Measurements from ENCODE around the gene HAUS6. TPM values are rescaled to one million over a fixed set of nuclear protein-coding genes. Genes with fewer than 3 reads are reported as not detected.
"Not testable (repeated sequence)": the region's sequence is repeated elsewhere in the genome, so short reads cannot be mapped to it uniquely, and the experiment has no call there.

HAUS6 gene
- 10 to 100 TPM; 12.9 to 21.8 (median 19.5) TPM for polyA plus RNA-seq (ENCODE audit: insufficient read depth in 1 of 5, insufficient read length in 5 of 5, low replicate concordance in 1 of 5)
- long read RNA-seq, donor 1, full-length matches to known transcripts = 1 of 1 reads
- long read RNA-seq, donor 1, partial matches to known transcripts = 0 of 1 reads
- long read RNA-seq, donor 1, other reads (novel, unspliced or antisense) = 0 of 1 reads
- long read RNA-seq, donor 2, full-length matches to known transcripts = 2 of 2 reads
- long read RNA-seq, donor 2, partial matches to known transcripts = 0 of 2 reads
- long read RNA-seq, donor 2, other reads (novel, unspliced or antisense) = 0 of 2 reads
- long read RNA-seq, donor 3, full-length matches to known transcripts = 3 of 3 reads
- long read RNA-seq, donor 3, partial matches to known transcripts = 0 of 3 reads
- long read RNA-seq, donor 3, other reads (novel, unspliced or antisense) = 0 of 3 reads
- long read RNA-seq, donor 4, full-length matches to known transcripts = 1 of 1 reads
- long read RNA-seq, donor 4, partial matches to known transcripts = 0 of 1 reads
- long read RNA-seq, donor 4, other reads (novel, unspliced or antisense) = 0 of 1 reads
- long read RNA-seq, donor 5, full-length matches to known transcripts = 3 of 3 reads
- long read RNA-seq, donor 5, partial matches to known transcripts = 0 of 3 reads
- long read RNA-seq, donor 5, other reads (novel, unspliced or antisense) = 0 of 3 reads
- long read RNA-seq, donor 6, full-length matches to known transcripts = 2 of 2 reads
- long read RNA-seq, donor 6, partial matches to known transcripts = 0 of 2 reads
- long read RNA-seq, donor 6, other reads (novel, unspliced or antisense) = 0 of 2 reads
- long read RNA-seq, donor 7 = 0 reads
- long read RNA-seq, donor 8 = 0 reads

DNA sequence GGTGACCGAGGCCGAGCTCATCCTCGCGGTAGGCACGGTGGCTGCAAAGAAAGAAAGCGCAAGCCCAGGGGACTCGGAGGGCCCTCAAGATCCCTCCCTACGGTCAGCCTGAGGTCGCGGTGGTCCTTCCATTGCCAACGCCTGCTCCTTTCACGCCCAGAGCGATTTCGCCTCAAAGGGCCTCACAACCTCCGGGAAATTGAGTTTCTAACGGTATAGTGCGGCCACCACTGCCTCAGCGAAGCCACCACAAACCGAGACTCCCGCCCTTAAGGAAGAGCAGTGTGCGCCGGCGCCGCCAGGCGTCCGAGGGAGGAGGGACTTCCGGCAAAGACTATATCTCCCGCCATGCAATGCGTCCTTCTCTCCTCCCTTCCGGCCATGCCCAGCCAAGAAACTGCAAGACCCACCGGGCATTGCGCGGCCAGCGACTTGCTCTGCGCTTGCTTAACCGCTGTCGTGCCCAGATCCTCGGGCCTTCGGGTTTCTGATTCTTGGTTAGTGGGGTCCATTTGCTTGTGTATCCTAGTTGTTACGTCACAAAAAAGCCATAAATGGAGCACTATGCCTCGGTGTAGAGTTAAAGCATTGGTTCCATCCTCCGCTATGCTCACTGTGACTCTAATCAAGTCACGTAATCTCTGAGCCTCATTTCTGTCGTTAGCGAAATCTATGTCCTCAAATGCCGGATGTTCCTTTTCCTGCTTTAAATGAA lies at the start of gene HAUS6:
Gene HAUS6, minus strand, starts transcription at position 274 of the 715 bp plus-strand sequence. Its CDS starts 253 bp downstream, at position 21.
- DNase-seq = peak; percentile 93 to 97

DNA sequence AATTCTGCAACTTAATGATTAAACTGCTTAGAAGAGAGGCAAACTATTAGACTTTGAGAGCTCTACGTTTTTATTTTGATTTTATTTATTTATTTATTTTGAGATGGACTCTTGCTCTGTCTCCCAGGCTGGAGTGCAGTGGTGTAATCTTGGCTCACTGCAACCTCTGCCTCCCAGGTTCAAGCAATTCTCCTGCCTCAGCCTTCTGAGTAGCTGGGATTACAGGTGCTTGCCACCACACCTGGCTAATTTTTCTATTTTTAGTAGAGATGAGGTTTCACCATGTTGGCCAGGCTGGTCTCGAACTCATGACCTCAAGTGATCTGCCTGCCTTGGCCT lies 49.4 kb upstream of the HAUS6 start:
- not testable (repeated sequence) for DNase-seq

- no peak for DNase-seq
Observed at GRCh38 chr9:19151425-19152159, 48.9 kb upstream of the HAUS6 start.

DNA sequence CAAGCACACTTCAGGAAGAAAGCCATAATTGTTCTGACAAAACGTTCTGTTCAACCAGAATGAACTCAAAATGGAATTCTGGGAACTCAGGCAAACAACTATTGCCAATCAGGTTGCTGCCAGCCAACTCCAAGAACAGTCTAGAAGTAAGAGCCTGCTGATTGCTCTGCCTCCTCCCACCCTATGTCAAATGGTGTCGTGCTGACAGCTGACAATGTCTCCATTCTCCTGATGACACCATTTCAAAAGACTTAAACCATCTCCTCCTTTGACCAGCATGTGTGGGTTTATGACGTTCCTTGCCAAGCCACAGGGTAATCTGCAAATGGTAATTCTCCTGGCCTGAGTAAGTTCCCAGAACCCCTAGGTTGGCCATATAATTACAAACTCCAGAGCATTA lies 46.5 kb upstream of the HAUS6 start:
- DNase-seq = no peak

DNA sequence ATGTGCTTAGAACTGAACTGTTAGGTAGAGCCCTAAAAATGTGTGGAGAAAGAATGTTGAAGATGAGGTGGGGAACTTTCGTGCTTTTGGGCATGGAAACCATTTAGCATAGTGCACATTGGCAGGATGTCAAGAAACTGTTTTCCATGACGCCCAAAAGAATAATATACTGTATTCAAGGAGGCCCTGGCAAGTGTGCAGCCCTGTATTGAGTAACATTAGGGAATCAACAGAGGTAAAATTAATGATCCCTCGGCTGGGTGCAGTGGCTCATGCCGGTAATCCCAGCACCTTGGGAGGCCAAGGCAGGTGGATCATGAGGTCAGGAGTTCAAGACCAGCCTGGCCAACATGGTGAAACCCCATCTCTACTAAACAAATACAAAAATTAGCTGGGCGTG lies 45.5 kb upstream of the HAUS6 start:
- no peak for DNase-seq

- DNase-seq = no peak
Observed at GRCh38 chr9:19146441-19147024, 43.8 kb upstream of the HAUS6 start.

DNA sequence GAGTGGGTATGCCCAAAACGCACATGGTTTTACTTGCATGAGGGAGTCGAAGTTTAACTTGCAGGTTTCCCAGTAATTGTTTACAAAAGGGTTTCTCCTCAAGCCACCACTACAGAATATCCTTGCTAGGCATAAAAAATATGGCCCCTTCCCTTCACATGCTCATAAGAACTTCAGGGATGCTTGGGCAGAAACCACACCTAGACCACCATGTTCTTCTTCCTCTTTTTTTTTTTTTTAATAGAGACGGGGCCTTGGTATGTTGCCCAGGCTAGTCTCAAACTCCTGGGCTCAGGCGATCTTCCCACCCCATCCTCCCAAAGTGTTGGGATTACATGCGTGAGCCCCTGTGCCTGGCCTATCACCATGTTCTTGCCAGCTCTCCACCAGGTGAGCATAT lies 43.2 kb upstream of the HAUS6 start:
- DNase-seq = no peak

GRCh38 chr9:19140259-19140658 lies 37.6 kb upstream of the HAUS6 start:
- DNase-seq = no peak

DNA sequence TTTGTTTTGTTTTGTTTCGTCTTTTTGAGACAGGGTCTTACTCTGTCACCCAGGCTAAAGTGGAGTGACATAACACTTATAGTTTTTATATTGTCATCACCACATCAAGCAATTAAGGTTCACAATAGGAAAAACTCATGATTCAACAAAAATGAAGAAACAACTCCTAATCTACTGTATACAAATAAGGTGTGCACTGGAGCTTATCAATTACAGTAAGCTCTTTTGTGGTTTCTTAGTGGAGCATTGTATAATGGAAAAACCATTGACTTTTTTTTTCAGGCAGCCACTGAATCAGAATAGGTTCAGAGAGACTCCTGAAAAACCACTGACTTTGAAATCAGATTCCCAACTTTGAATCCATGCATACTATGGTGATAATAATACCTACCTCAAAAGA lies 35.4 kb upstream of the HAUS6 start:
- DNase-seq = no peak

DNA sequence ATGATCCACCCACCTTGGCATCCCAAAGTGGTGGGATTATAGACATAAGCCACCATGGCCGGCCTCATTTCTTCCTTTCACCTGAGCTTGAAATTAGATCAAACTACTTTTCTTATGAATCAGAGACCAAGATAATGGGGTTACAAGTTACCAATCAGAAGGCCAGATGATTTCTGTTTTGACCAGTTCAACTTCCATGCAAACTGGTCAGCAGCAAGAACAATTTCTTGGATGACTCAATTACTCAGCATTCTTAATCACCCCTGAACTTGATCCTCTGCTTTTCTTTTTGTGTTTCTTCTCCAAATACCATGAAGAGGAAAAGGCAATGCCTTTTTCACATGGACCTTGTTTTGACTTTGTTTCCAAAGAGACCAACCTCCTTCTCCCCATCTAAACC lies 34.6 kb upstream of the HAUS6 start:
- no peak for DNase-seq

- no peak for DNase-seq
Observed at GRCh38 chr9:19136129-19136528, 33.4 kb upstream of the HAUS6 start.

GRCh38 chr9:19133549-19134345 lies 31.0 kb upstream of the HAUS6 start:
- no peak for DNase-seq

DNA sequence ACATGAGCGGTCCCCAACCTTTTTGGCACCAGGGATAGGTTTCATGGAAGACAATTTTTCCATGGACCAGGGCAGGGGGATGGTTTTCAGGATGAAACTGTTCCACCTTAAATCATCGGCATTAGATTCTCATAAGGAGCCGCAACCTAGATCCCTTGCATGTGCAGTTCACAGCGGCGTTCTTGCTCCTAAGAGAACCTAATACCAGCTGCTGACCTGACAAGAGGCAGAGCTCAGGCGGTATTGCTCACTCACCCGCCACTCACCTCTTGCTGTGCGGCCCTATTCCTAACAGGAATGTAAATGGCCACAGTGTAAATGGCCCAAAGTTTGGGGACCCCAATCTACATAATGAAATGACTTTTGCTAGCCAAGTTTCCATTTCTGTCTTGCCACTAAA lies 27.7 kb upstream of the HAUS6 start:
- DNase-seq = no peak

DNA sequence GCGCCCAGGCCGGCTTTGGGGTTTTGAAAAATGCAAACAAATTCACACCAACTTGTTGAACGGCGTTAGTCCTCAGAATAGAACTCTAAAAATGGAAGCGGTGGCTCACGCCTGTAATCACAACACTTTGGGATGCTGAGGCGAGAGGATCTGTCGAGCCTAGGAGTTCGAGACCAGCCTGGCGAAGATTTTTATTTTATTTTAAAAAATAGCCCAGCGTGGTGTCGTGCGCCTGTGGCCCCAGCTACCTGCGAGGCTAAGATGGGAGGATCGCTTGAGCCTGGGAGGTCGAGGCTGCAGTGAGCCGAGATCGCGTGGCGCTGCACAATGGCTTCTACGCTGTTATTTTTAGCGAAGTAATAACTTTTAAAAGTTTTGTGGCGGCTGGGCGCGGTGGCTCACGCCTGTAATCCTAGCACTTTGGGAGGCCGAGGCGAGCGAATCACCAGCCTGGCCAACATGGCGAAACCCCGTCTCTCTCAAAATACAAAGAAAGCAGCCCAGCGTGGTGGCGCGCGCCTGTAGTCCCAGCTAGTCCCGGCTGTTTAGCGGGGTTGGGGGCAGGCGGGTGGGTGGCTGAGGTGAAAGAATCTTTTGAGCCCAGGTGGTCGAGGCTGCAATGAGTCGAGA lies 25.3 kb upstream of the HAUS6 start:
- DNase-seq = peak in 1 of 2 donors; percentile 32

DNA sequence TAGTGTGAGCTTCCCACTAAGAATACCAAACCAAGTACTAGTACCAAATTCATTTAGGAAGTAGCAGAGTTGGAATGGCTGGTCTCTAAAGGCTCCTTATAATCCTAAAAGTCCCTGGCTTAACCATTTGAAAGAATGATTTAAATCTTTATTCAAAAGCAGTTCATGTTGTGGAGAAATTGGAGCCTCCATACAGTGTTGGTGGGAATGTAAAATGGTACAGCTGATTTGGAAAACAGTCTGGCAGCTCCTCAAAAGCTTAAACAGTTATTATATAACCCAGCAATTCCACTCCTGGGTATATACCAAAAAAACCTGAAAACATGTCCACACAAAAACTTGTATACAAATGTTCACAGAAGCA lies 21.7 kb upstream of the HAUS6 start:
- no peak for DNase-seq

DNA sequence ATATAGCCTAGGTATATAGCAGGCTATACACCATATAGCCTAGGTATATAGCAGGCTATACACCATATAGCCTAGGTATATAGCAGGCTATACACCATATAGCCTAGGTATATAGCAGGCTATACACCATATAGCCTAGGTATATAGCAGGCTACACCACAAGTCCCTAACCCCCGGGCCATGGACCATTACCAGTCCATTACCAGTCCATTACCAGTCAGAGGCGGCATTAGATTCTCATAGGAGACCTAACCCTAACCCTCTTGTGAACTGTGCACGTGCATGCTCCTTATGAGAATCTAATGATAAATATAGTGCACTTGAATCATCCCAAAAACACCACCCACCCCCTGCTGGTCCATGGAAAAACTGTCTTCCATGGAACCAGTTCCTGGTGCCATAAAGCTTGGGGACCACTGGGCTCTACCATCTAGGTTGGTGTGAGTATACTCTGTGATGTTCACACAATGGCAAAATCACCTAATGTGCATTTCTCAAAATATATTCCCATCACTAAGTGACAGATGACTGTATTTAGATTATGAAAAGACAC lies 19.9 kb upstream of the HAUS6 start:
- DNase-seq = no peak

DNA sequence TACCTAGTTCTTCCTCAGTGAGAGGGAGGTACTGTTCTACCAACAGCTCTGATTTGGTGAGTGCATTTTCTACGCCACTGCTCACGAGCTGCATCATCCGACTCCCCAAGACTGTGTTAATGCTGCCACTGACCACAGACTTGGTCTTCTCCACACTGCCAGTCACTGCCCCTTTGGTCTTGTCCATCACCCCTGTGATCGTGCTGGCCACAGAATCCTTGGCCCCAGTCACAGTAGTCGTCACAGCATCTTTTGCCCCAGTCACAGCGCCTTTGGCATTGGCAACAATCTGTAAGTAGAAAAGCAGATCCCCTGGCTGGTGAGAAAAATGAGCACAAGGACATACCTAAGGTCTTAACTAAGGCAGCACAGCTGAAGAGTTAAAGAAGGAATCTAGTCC lies 18.2 kb upstream of the HAUS6 start:
- no peak for DNase-seq

GRCh38 chr9:19119801-19120440 lies 17.2 kb upstream of the HAUS6 start:
- DNase-seq = no peak

DNA sequence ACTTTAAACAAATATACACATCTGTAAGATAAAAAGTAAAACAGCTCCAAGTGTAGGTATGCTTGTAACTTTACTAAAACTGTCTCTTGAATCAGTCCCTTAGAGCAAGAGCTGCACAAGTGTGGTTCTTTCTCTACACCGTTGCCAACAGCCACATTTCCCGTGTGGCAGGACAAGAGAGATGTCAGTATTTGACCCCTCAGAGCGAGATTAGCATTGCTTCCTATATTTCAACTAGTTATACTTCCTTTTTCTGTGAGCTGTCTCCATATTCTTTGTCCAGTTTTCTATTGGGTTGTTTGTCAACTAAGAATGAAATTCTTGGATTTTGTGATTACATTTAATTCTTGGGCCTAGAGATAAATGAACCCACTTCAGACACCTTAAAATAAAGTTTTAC lies 16.5 kb upstream of the HAUS6 start:
- no peak for DNase-seq

Measured in right lung (tissue), 10 donors.